ENCODE measurements around the gene DHRS7B.

The DHRS7B gene

DNA sequence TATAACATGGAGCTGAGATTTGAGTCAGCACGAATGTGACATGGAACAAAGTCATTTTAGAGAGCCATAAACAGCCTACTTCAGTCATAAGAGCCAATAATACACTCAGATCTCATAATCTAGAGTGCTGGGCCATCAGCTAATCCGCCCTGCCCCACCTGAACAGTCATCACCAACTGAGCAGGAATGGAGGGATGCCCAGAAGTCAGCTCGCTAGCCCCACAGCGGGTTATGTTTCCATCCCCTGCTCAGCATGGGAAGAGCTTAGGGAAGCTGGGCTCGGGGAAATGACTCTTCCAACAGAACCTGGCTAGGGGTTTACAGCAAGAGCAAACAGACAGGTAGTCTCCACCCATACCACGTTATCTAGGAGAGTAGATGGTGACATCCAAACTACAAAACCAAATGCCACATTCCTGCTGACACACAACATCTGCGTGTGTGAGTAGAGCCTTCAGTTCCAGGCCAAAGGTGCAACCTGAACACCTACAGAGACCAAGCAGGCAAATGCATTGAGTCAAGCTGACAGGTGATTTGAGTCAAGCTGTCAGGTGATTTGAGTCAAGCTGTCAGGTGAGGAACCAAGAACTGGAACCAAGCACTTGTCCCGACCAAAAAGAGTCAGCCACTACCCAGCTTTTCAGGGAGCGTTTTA is 85.2 kb downstream of the DHRS7B start:
- FAIRE-seq = peak; percentile 48
- TF ChIP-seq POLR2A (IDR thresholded peaks at IDR 0.05; ENCODE audit: low read depth, low read length) (no peak), POU2F2 (IDR thresholded peaks at IDR 0.05; ENCODE audit: low read depth, low read length) (no peak), PAX5 (IDR thresholded peaks at IDR 0.05; ENCODE audit: insufficient read depth, low read length, severe bottlenecking) (no peak), SPI1 (IDR thresholded peaks at IDR 0.05; ENCODE audit: low read depth, low read length) (no peak), POLR2AphosphoS5 (IDR thresholded peaks at IDR 0.05; ENCODE audit: low read depth, low read length) (no peak), TAF1 (IDR thresholded peaks at IDR 0.05; ENCODE audit: low read depth, low read length) (no peak)
- no peak for DNase-seq (ENCODE audit: insufficient read length, low spot score)

DNA sequence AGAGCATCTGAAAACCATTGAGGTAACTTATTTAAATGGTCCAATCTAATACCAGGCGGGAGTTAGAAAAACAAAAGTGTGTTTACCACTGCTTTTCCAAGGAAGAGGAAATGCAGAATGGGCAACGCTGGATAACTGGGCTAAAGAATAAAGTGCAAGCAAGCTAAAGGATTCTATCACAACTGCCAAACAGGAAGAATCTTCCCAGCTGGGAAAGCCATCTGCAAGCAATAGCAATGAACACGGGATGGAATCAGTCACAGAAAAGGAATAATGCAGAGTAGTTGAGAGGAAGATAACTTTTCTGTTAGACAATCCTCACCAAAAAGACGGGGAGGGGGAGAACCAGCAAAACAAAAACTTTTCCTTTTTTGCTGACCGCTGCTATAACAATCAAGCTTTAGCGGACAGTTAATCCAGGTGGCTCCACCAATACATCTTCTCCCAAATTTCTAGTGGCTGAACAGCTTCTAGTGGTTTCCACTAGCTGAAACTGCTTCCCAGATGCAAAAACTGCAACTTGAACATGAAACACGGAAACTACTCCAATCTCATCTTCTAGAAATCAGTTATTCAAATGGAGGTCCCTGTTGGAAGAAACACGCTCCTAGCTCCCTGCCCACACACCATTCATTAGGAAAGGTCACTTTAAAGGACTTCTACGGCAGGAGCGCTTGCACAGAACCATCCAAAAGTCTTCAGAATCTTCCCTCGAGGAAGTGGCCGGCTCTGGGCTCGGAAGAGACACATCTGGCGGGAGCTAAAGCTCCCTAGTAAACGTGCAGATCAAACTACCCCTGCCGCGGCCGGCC is 86.3 kb downstream of the DHRS7B start:
- FAIRE-seq (no peak), DNase-seq (ENCODE audit: insufficient read length, low spot score) (no peak)
- TF ChIP-seq TAF1 (IDR thresholded peaks at IDR 0.05; ENCODE audit: low read depth, low read length) (no peak), SPI1 (IDR thresholded peaks at IDR 0.05; ENCODE audit: low read depth, low read length) (no peak), POU2F2 (IDR thresholded peaks at IDR 0.05; ENCODE audit: low read depth, low read length) (no peak), POLR2A (IDR thresholded peaks at IDR 0.05; ENCODE audit: low read depth, low read length) (no peak), POLR2AphosphoS5 (IDR thresholded peaks at IDR 0.05; ENCODE audit: low read depth, low read length) (no peak)

DNA sequence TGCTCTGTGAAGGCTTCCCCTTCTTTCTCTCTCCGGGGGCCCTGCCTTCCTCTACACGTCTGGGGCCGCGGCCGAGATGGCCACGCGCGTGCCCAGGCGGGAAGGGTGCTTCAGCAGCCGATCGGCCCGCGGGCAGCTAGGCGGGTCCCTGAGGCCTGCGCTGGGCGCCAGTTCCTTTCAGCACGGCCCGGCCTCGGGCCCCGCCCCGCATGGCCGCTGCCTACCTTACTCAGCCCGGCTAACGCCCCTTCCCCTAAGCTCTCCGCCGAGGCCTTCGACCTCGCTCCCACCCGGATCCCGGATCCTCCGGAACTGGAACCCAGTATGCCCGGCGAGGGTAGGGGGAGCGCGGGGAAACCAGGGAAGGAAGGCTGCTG is 86.9 kb downstream of the DHRS7B start:
- DNase-seq (ENCODE audit: insufficient read length, low spot score) (no peak), FAIRE-seq (no peak)
- TF ChIP-seq PAX5 (IDR thresholded peaks at IDR 0.05; ENCODE audit: insufficient read depth, low read length, severe bottlenecking) (no peak), SPI1 (IDR thresholded peaks at IDR 0.05; ENCODE audit: low read depth, low read length) (no peak), POLR2A (IDR thresholded peaks at IDR 0.05; ENCODE audit: low read depth, low read length) (no peak), POU2F2 (IDR thresholded peaks at IDR 0.05; ENCODE audit: low read depth, low read length) (no peak), POLR2AphosphoS5 (IDR thresholded peaks at IDR 0.05; ENCODE audit: low read depth, low read length) (no peak), TAF1 (IDR thresholded peaks at IDR 0.05; ENCODE audit: low read depth, low read length) (no peak)

DNA sequence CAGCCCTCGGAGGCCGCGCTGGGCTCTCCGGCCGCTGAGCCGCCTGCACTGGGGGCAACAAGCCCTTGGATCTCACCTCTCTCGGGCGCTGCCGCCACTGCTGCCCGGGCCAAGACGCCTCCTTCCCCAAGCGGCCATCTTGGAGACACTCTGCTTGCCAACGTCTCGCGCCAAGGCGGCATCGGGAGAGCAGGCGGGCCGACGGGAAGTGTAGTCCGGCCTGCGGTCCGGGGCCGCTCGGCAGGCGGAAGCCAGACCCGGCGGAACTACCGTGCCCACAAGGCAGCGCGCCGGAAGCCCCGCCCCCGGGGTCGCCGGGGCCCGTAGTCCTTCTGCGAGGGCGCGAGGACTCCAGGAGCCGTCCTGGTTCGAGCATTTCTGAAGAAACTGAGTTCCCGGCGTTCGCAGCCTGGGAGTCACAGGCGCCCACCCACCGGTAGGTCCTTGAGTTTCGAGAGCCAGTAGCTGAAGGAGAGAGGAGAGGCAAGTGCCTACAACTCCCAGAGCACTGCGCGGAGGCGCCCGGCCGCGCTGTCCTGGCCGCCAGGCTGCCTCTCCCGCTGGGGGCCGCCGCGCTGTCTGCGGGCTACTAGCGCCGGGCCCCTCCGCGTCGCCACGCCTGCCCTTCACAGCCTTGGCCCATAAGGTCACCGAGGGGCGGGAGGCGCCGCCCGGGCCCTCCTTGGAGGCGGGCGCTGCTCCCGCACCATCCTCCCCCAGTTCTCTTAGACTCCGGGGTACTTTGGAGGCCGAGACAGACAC is 87.4 kb downstream of the DHRS7B start, which contains the start of gene TMEM11:
TSS of gene TMEM11 (minus strand) at position 147 of the 762 bp plus-strand sequence. CDS start at position 138, 9 bp downstream.
- peak; percentile 98 for DNase-seq (ENCODE audit: insufficient read length, low spot score)
- TF ChIP-seq PAX5 (IDR thresholded peaks at IDR 0.05; ENCODE audit: insufficient read depth, low read length, severe bottlenecking) (no peak), POLR2A (IDR thresholded peaks at IDR 0.05; ENCODE audit: low read depth, low read length) (peak; percentile 79), POU2F2 (IDR thresholded peaks at IDR 0.05; ENCODE audit: low read depth, low read length) (no peak), POLR2AphosphoS5 (IDR thresholded peaks at IDR 0.05; ENCODE audit: low read depth, low read length) (peak; percentile 62; the same call in 1 of the 2 replicates), TAF1 (IDR thresholded peaks at IDR 0.05; ENCODE audit: low read depth, low read length) (peak; percentile 97), SPI1 (IDR thresholded peaks at IDR 0.05; ENCODE audit: low read depth, low read length) (0 out of 2 replicates have a peak, but pooled peaks have one; percentile 28)
- peak; percentile 98 for FAIRE-seq

DNA sequence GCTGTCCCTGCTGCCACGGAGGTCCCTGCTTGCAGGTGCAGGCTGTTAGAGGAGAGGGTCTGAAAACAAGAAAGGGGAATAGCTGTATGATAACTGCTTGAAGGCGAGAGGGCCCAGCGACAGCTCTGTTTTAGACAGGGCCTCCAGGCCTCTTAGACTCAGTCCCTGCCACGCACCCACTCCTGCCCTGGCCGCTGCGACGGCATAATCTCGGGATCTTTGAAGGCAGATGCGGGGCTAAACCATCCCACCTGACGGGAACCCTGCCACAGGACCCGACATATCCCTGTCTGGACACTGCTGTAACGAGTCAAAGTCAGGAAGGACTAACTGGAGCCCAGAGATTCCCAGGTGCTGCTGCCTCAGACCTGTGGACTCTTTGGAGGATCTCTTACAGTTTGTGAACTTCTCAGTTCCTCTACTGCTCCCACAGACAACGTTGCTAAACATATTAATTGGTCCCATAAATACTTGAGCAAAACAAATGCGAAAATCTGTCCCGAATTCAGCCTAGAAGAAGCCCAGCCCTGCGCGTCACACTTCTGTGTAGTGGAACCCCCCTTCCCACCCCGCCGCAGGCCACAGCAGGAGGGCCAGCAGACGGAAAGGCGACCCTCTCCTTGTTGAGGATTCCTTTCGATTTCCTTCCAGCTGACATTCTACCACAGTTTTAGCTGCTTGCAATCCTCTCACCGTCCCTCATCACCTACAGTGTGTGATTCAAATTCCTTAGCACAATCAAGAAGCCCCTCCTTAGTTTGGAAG is 88.2 kb downstream of the DHRS7B start:
- TF ChIP-seq PAX5 (IDR thresholded peaks at IDR 0.05; ENCODE audit: insufficient read depth, low read length, severe bottlenecking) (no peak), TAF1 (IDR thresholded peaks at IDR 0.05; ENCODE audit: low read depth, low read length) (no peak), POU2F2 (IDR thresholded peaks at IDR 0.05; ENCODE audit: low read depth, low read length) (no peak), POLR2A (IDR thresholded peaks at IDR 0.05; ENCODE audit: low read depth, low read length) (no peak), SPI1 (IDR thresholded peaks at IDR 0.05; ENCODE audit: low read depth, low read length) (peak; percentile 73)
- no peak for DNase-seq (ENCODE audit: insufficient read length, low spot score)

DNA sequence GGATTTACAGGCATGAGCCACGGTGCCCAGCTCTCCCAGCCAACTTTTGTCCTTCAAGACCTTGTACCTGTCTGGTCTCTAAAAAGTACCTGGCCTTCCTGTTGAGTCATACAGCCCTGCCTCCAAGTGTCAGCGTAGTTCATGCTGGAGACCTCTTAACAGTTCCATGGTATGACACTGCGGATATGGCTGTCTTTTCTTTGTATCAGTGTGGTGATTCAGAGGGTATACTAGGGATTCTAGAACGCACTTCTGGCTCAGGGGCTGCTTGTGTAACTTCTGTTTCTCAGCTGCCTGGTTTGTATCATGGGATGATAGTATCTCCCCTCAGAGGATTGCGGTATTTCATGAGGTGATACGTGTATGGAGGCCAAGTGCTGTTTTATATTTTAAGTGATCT is 89.2 kb downstream of the DHRS7B start:
- DNase-seq (ENCODE audit: insufficient read length, low spot score) (no peak), FAIRE-seq (no peak)
- no peak for TF ChIP-seq SPI1 (IDR thresholded peaks at IDR 0.05; ENCODE audit: low read depth, low read length)
- no peak for TF ChIP-seq POU2F2 (IDR thresholded peaks at IDR 0.05; ENCODE audit: low read depth, low read length)

More for the DNA sequence above, 88.2 kb downstream of the DHRS7B start:
- FAIRE-seq = no peak

DNA sequence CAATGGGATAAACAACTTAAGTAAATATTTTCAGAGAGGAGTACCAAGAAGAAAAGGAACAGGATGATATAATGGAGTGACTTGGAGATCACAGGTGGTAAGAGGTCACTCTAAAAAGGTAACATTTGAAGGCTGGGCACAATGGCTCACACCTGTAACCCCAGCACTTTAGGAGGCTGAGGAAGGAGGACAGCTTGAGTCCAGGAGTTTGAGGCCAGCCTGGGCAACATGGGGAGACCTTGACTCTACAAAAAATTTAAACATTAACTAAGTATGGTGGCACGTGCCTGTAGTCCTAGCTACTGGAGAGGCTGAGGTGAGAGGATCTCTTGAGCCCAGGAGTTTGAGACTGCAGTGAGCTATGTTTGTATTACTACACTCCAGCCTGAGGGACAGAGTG is 90.6 kb downstream of the DHRS7B start:
- FAIRE-seq (no peak), DNase-seq (ENCODE audit: insufficient read length, low spot score) (no peak)
- no peak for TF ChIP-seq TAF1 (IDR thresholded peaks at IDR 0.05; ENCODE audit: low read depth, low read length)
- TF ChIP-seq SPI1 (IDR thresholded peaks at IDR 0.05; ENCODE audit: low read depth, low read length) = no peak
- TF ChIP-seq PAX5 (IDR thresholded peaks at IDR 0.05; ENCODE audit: insufficient read depth, low read length, severe bottlenecking) = no peak
- no peak for TF ChIP-seq POLR2A (IDR thresholded peaks at IDR 0.05; ENCODE audit: low read depth, low read length)
- TF ChIP-seq POU2F2 (IDR thresholded peaks at IDR 0.05; ENCODE audit: low read depth, low read length) = no peak
- TF ChIP-seq POLR2AphosphoS5 (IDR thresholded peaks at IDR 0.05; ENCODE audit: low read depth, low read length) = no peak

DNA sequence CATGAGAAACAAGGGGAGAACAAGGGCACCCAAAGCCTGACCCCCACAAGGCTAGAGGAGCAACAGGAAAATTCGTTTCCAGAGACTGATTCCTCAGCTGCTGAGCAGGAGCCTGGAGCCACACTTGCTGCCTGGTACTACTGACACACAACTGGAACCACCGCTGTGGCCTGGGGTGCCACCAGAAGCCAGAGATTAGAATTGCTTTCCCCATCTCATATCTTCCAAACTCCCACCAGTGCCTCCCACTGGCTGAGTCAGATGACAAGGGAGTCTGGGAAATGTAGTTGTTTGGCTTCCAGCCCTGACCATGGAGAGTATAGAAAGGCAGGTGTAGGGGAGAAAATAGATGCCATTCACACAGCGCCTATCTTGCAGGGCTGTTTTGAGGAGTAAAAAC is 91.3 kb downstream of the DHRS7B start:
- TF ChIP-seq PAX5 (IDR thresholded peaks at IDR 0.05; ENCODE audit: insufficient read depth, low read length, severe bottlenecking) (no peak), POU2F2 (IDR thresholded peaks at IDR 0.05; ENCODE audit: low read depth, low read length) (no peak), SPI1 (IDR thresholded peaks at IDR 0.05; ENCODE audit: low read depth, low read length) (no peak), POLR2AphosphoS5 (IDR thresholded peaks at IDR 0.05; ENCODE audit: low read depth, low read length) (no peak), POLR2A (IDR thresholded peaks at IDR 0.05; ENCODE audit: low read depth, low read length) (no peak), TAF1 (IDR thresholded peaks at IDR 0.05; ENCODE audit: low read depth, low read length) (no peak)
- DNase-seq (ENCODE audit: insufficient read length, low spot score) (no peak), FAIRE-seq (no peak)
